H9 (cell line): ENCODE results near the gene PGBD5. TPM values are rescaled to one million over a fixed set of nuclear protein-coding genes. Genes with fewer than 3 reads are reported as not detected.

ENCODE experiments used
- DNase-seq: peaks from one replicate; pipeline ENCODE4 v3.0.0-alpha.2; 2017
- H2AFZ ChIP-seq: one replicate; pipeline ENCODE4 v1.6.1; 2013; ENCODE audit warnings: mild to moderate bottlenecking, low read length, control low read depth, moderate library complexity
- H2AK5ac ChIP-seq: 2 replicates; pipeline ENCODE4 v1.6.1; 2013; ENCODE audit warnings: low read length, control low read depth, mixed read lengths; ENCODE audit not compliant: insufficient read length
- H2BK120ac ChIP-seq: one replicate; pipeline ENCODE4 v1.6.1; 2013; ENCODE audit warnings: low read depth, mild to moderate bottlenecking, low read length, control low read depth, inconsistent platforms; ENCODE audit not compliant: poor library complexity, severe bottlenecking
- H2BK12ac ChIP-seq: 2 replicates; pipeline ENCODE4 v1.6.1; 2013; ENCODE audit warnings: low read length, control low read depth, mixed read lengths, low read depth; ENCODE audit not compliant: insufficient read length
- H2BK15ac ChIP-seq: 2 replicates; pipeline ENCODE4 v1.6.1; 2013; ENCODE audit warnings: low read depth, low read length, control low read depth
- H2BK20ac ChIP-seq: one replicate; pipeline ENCODE4 v1.6.1; 2013; ENCODE audit warnings: low read depth, mild to moderate bottlenecking, low read length, control low read depth, inconsistent platforms; ENCODE audit not compliant: poor library complexity, severe bottlenecking
- H2BK5ac ChIP-seq: 2 replicates; pipeline ENCODE4 v1.6.1; 2013; ENCODE audit warnings: low read length, control low read depth, mixed read lengths; ENCODE audit not compliant: insufficient read length
- H3K14ac ChIP-seq: 2 replicates; pipeline ENCODE4 v1.6.1; 2013; ENCODE audit warnings: low read length, control low read depth; ENCODE audit not compliant: insufficient read depth
- H3K18ac ChIP-seq: 2 replicates; pipeline ENCODE4 v1.6.1; 2013; ENCODE audit warnings: low read depth, mild to moderate bottlenecking, mixed read lengths, low read length, control low read depth; ENCODE audit not compliant: insufficient read length
- H3K23ac ChIP-seq: 2 replicates; pipeline ENCODE4 v1.6.1; 2013; ENCODE audit warnings: low read length, control low read depth, mixed read lengths, low read depth; ENCODE audit not compliant: insufficient read length
- H3K23me2 ChIP-seq: 2 replicates; pipeline ENCODE4 v1.6.1; 2013; ENCODE audit warnings: low read depth, mild to moderate bottlenecking, mixed read lengths, low read length, control low read depth; ENCODE audit not compliant: insufficient read length, poor library complexity, severe bottlenecking
- H3K27ac ChIP-seq: 2 replicates; pipeline ENCODE4 v1.5.1; 2013; ENCODE audit warnings: low read length, control low read depth, mixed read lengths, low read depth; ENCODE audit not compliant: insufficient read length
- H3K27me3 ChIP-seq: 2 replicates; pipeline ENCODE4 v1.6.1; 2013; ENCODE audit warnings: low read length, control low read depth, inconsistent platforms; ENCODE audit not compliant: insufficient read depth
- H3K4ac ChIP-seq: 2 replicates; pipeline ENCODE4 v1.6.1; 2013; ENCODE audit warnings: low read depth, mild to moderate bottlenecking, control low read depth, inconsistent platforms, low read length, moderate library complexity
- H3K4me1 ChIP-seq: 2 replicates; pipeline ENCODE4 v1.6.1; 2013; ENCODE audit warnings: low read length, control low read depth, inconsistent platforms; ENCODE audit not compliant: insufficient read depth
- H3K4me2 ChIP-seq: 2 replicates; pipeline ENCODE4 v1.6.1; 2013; ENCODE audit warnings: low read length, control low read depth, mixed read lengths; ENCODE audit not compliant: insufficient read length, insufficient read depth
- H3K56ac ChIP-seq: 2 replicates; pipeline ENCODE4 v1.6.1; 2013; ENCODE audit warnings: low read depth, mild to moderate bottlenecking, mixed read lengths, low read length, control low read depth; ENCODE audit not compliant: insufficient read length
- H3K79me1 ChIP-seq: 2 replicates; pipeline ENCODE4 v1.6.1; 2013; ENCODE audit warnings: low read depth, mild to moderate bottlenecking, moderate library complexity, low read length, control low read depth, inconsistent platforms; ENCODE audit not compliant: insufficient read depth, poor library complexity, severe bottlenecking
- H3K79me2 ChIP-seq: 2 replicates; pipeline ENCODE4 v1.6.1; 2013; ENCODE audit warnings: low read length, control low read depth, inconsistent platforms; ENCODE audit not compliant: insufficient read depth
- H3K9ac ChIP-seq: 2 replicates; pipeline ENCODE4 v1.6.1; 2013; ENCODE audit warnings: low read length, control low read depth, mixed read lengths; ENCODE audit not compliant: insufficient read length; ENCODE audit errors: extremely low read depth
- H3K9me3 ChIP-seq: one replicate; pipeline ENCODE4 v1.6.1; 2013; ENCODE audit warnings: low read depth, low read length, inconsistent platforms; ENCODE audit not compliant: control insufficient read depth
- H3T11ph ChIP-seq: one replicate; pipeline ENCODE4 v1.6.1; 2013; ENCODE audit warnings: mild to moderate bottlenecking, low read length, control low read depth, inconsistent platforms
- H4K20me1 ChIP-seq: one replicate; pipeline ENCODE4 v1.6.1; 2013; ENCODE audit not compliant: control insufficient read depth, insufficient read length, insufficient read depth
- H4K5ac ChIP-seq: 2 replicates; pipeline ENCODE4 v1.6.1; 2013; ENCODE audit warnings: low read depth, mild to moderate bottlenecking, mixed read lengths, low read length, control low read depth; ENCODE audit not compliant: insufficient read length
- H4K8ac ChIP-seq: replicated peaks from 2 replicates; pipeline ENCODE4 v1.6.1; 2013; ENCODE audit warnings: low read length, control low read depth, mixed read lengths, low read depth; ENCODE audit not compliant: insufficient read length
- H4K91ac ChIP-seq: 2 replicates; pipeline ENCODE4 v1.6.1; 2013; ENCODE audit warnings: low read depth, mild to moderate bottlenecking, moderate library complexity, mixed read lengths, low read length, control low read depth; ENCODE audit not compliant: insufficient read length
- H3K27ac Mint-ChIP-seq, 3 experiments: 2 replicates in 2 of 3; 3 replicates in 1 of 3; pipeline ENCODE4 v1.8.0; 2020 to 2021; ENCODE audit warnings: mixed read lengths in 3 of 3, mild to moderate bottlenecking in 1 of 3, moderate library complexity in 1 of 3
- H3K27me3 Mint-ChIP-seq: 2 replicates; pipeline ENCODE4 v1.8.0; 2021; ENCODE audit warnings: low read depth, mild to moderate bottlenecking, moderate library complexity, mixed read lengths
- H3K36me3 Mint-ChIP-seq, 3 experiments: 2 replicates in 2 of 3; 3 replicates in 1 of 3; pipeline ENCODE4 v1.8.0; 2020 to 2021; ENCODE audit warnings: low read depth in 3 of 3, mixed read lengths in 3 of 3; ENCODE audit not compliant: insufficient read depth in 1 of 3
- H3K4me1 Mint-ChIP-seq, 2 experiments: 2 replicates each; pipeline ENCODE4 v1.8.0; 2020; ENCODE audit warnings: mixed read lengths in 2 of 2
- H3K4me3 Mint-ChIP-seq, 2 experiments: 2 replicates in 1 of 2; 3 replicates in 1 of 2; pipeline ENCODE4 v1.8.0; 2020 to 2021; ENCODE audit warnings: mild to moderate bottlenecking in 2 of 2, mixed read lengths in 2 of 2, moderate library complexity in 1 of 2
- H3K9me3 Mint-ChIP-seq, 2 experiments: 2 replicates in 1 of 2; 3 replicates in 1 of 2; pipeline ENCODE4 v1.8.0; 2020; ENCODE audit warnings: mild to moderate bottlenecking in 2 of 2, mixed read lengths in 2 of 2, moderate library complexity in 1 of 2
- CTCF ChIP-seq: fragments of 200-600 bp; sonication (generic); conservative IDR thresholded peaks from 3 replicates; pipeline ENCODE4 v1.8.0; 2021; ENCODE audit warnings: antibody characterized with exemption, mild to moderate bottlenecking
- WGBS: extraction: QIAGEN DNeasy Blood & Tissue Kit; methylation state at CpG from one replicate; pipeline ENCODE4 v1.1.7; 2013; ENCODE audit warnings: missing lambda C conversion rate, low lambda C conversion rate, mixed read lengths; ENCODE audit not compliant: insufficient read length; ENCODE audit errors: extremely low coverage; 5-methylcytosine and 5-hydroxymethylcytosine counted together
- total RNA-seq: library from RNA; stranded (reverse); gene quantifications from 2 replicates; pipeline ENCODE4 v1.2.1, GENCODE V29; 2021

The PGBD5 gene
- total RNA-seq, 1 experiment from 2014 or later: 19.1 TPM

GRCh38 chr1:230316864-230317745 lies 109.0 kb downstream of the PGBD5 start:
- H3K79me1 ChIP-seq: no peaks in the 10 kb centered on the region
- no peak overlapping the region for H2BK12ac ChIP-seq
- H3K27me3 Mint-ChIP-seq: no peaks in the 10 kb centered on the region; the same call in none of the 2 replicates
- no peak for TF ChIP-seq CTCF
- H3K4me1 ChIP-seq: no peaks in the 10 kb centered on the region
- H2BK20ac ChIP-seq: no peak overlapping the region
- H2BK15ac ChIP-seq: no peak overlapping the region
- H2AFZ ChIP-seq: no peak overlapping the region
- H4K91ac ChIP-seq: no peak overlapping the region
- no peak overlapping the region for H4K5ac ChIP-seq
- no peaks in the 10 kb centered on the region for H3K27me3 ChIP-seq
- no peaks in the 10 kb centered on the region for H3K9me3 Mint-ChIP-seq
- peaks cover 0 to 3% of the 10 kb centered on the region in 2 experiments; a peak in 1 of 4 replicates for H3K4me1 Mint-ChIP-seq
- H2AK5ac ChIP-seq: no peak overlapping the region
- no peak for DNase-seq
- H3K9ac ChIP-seq: no peak overlapping the region
- no peak overlapping the region for H2BK5ac ChIP-seq
- no peak overlapping the region for H3K56ac ChIP-seq
- H3K4me2 ChIP-seq: no peak overlapping the region
- H3K4me3 Mint-ChIP-seq: no peak overlapping the region
- H3K9me3 ChIP-seq: no peaks in the 10 kb centered on the region
- no CpG with 5 or more reads among the region's 23 CpGs for WGBS
- H3K79me2 ChIP-seq: no peaks in the 10 kb centered on the region
- H3K23ac ChIP-seq: no peak overlapping the region
- H3K14ac ChIP-seq: no peak overlapping the region
- no peak overlapping the region for H2BK120ac ChIP-seq
- peaks cover 8 to 17% (median 13%) of the 10 kb centered on the region in 3 experiments for H3K36me3 Mint-ChIP-seq
- H3K27ac Mint-ChIP-seq: no peak overlapping the region; a peak in 1 of 7 replicates
- peaks cover 4% of the 10 kb centered on the region for H4K20me1 ChIP-seq
- H3K4ac ChIP-seq: no peak overlapping the region
- H3K18ac ChIP-seq: no peak overlapping the region
- H3T11ph ChIP-seq: no peak overlapping the region
- no peak overlapping the region for H4K8ac ChIP-seq
- no peaks in the 10 kb centered on the region for H3K23me2 ChIP-seq
- H3K27ac ChIP-seq: no peak overlapping the region
